ENCODE measurements around the gene TMEM169.

TMEM169 gene, protein sequence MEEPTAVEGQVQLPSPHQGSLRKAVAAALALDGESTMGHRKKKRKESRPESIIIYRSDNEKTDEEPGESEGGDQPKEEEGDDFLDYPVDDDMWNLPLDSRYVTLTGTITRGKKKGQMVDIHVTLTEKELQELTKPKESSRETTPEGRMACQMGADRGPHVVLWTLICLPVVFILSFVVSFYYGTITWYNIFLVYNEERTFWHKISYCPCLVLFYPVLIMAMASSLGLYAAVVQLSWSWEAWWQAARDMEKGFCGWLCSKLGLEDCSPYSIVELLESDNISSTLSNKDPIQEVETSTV

DNA sequence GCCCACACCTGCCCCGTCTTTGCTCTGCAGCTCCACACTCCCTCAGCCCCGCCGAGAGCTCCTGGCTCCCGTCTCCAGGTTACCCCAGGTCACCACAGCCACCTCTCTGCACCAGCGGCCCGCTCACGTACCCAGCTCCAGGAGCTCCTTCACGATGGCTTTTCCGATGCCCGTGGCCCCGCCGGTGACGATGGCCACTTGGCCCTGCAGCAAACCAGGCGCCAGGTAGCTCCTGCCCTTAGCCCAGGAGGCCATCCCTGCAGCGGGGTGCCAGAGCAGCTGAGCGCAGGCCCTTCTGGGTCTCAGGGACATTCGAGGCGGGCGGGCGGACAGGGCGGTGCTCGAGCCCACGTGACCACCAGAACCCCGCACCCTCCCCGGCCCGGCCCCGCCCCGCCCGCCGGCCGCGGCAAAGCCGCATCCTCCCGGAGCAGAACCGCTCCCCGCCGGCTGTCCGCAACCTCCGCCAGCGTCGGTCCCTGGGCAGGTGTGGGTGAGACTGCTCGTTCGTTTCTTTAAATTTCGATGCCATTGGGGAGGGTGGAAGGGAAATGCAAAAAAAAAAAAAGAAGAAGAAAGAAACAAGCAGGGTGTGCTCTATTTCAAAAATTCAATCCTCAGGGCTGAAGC is at the start of gene TMEM169, which contains the start of gene PECR:
Gene TMEM169, plus strand, starts transcription at position 433 of the 630 bp plus-strand sequence. CDS start 14,045 bp downstream, outside the sequence.
Gene PECR, minus strand, starts transcription at position 323 of the 630 bp plus-strand sequence. Its CDS starts 68 bp downstream, at position 255.
- TF ChIP-seq, protein P1, sequence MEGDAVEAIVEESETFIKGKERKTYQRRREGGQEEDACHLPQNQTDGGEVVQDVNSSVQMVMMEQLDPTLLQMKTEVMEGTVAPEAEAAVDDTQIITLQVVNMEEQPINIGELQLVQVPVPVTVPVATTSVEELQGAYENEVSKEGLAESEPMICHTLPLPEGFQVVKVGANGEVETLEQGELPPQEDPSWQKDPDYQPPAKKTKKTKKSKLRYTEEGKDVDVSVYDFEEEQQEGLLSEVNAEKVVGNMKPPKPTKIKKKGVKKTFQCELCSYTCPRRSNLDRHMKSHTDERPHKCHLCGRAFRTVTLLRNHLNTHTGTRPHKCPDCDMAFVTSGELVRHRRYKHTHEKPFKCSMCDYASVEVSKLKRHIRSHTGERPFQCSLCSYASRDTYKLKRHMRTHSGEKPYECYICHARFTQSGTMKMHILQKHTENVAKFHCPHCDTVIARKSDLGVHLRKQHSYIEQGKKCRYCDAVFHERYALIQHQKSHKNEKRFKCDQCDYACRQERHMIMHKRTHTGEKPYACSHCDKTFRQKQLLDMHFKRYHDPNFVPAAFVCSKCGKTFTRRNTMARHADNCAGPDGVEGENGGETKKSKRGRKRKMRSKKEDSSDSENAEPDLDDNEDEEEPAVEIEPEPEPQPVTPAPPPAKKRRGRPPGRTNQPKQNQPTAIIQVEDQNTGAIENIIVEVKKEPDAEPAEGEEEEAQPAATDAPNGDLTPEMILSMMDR (IDR thresholded peaks at IDR 0.05; ENCODE audit: control insufficient read depth, insufficient read depth, low read depth, low read length, missing control alignments) = no peak
- DNase-seq (ENCODE audit: low read depth) = no peak
- H3K4me3 ChIP-seq (ENCODE audit: control insufficient read depth, low read depth, low read length) = peak within 1 kb of the TSS; percentile 90

DNA sequence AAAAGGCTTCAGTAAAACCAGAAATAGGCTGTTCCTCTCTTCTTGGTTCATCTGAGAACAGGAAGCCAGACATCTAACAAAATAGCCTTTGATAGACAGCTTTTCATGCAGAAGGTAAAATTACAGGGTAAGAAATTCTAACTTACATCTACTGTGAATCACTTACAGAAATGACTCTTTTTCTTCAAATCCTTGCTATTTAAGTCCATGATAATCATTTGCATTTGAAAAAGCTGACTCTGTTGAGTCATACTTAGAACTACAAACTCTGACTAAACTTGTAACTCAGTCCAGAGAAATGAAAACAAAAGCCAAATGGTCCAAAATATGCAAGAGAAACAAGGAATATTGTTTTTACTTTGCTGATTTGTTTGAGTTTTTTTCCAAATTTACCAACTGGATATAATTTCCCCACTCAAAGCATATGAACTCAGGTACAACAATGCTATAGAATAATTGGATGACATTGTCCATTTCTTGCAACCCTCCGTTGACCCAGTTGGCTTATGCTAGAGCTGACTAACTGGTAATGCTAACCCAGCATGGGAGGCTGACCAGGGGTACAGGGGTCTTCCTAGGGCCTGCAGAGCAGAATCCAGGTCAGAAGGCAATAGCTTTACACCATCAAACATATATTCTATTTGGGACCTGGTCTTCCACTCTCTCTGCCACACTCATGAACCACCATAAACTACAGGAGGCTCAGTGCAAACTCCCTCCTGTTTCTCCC is 49.6 kb upstream of the TMEM169 start:
- DNase-seq (ENCODE audit: low read depth) = peak; percentile 65
- TF ChIP-seq, protein P1 (IDR thresholded peaks at IDR 0.05; ENCODE audit: control insufficient read depth, insufficient read depth, low read depth, low read length, missing control alignments) = no peak
- H3K4me3 ChIP-seq (ENCODE audit: control insufficient read depth, low read depth, low read length) = no peak overlapping the region

DNA sequence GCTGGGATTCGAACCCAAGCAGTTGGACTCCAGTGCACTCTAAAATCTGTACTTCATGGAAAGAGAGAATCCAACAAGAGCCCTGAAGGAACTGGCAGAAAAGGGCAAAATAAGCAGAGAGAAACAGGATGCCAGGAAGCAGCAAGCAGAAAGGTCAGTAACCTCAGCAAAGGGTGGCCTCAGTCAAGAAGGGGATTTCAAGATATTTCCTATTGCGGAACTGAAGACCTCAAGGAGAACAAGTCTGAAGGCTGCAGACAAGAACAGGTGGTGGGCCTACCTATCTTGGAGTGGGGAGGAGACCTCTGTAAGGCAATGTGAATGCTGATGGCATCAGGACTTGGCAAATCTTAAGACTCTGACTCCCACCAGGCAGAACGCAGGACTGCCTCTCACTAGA is 48.3 kb upstream of the TMEM169 start:
- DNase-seq (ENCODE audit: low read depth) = no peak
- no peak overlapping the region for H3K4me3 ChIP-seq (ENCODE audit: control insufficient read depth, low read depth, low read length)
- TF ChIP-seq, protein P1 (IDR thresholded peaks at IDR 0.05; ENCODE audit: control insufficient read depth, insufficient read depth, low read depth, low read length, missing control alignments) = no peak

DNA sequence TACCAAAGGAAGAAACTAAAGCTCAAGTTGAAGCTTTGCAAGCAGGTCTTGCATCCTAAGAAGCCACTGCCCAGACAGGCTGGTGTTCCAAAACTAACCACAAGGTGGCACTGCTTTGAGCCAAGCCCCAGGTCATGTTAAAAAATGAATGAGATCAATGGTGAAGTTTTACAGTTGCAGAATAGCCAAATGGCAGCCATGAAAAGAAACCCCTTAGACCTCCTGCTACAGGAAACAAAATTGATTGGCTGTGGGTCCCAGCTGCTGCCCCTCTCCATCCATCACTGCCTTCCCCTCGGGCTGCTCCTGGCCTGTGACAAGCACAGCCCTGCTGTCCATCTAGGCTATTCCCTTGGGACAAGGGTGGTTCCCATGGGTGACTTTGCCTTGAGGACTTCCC is 47.7 kb upstream of the TMEM169 start:
- no peak overlapping the region for H3K4me3 ChIP-seq (ENCODE audit: control insufficient read depth, low read depth, low read length)
- peak; percentile 42 for DNase-seq (ENCODE audit: low read depth)
- TF ChIP-seq, protein P1 (IDR thresholded peaks at IDR 0.05; ENCODE audit: control insufficient read depth, insufficient read depth, low read depth, low read length, missing control alignments) = peak; percentile 87

DNA sequence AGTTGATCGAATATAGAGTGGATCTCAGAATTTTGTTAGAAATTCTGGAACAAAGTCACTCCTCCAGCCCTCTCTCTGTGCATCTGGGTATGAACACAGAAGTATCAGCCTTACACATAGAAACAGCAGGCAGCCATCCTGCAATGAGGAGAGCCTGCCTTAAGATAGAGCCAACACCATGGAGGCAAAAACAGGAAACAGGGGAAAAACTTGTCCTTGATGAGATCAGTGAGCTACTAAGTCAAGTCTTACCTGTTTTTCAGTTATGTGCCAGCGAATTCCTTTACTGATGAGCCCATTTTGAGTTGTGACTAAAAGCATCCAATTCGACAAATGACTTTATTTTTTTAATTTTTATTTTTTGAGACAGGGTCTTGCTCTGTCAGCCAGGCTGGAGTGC is 41.8 kb upstream of the TMEM169 start:
- DNase-seq (ENCODE audit: low read depth) = no peak
- no peak overlapping the region for H3K4me3 ChIP-seq (ENCODE audit: control insufficient read depth, low read depth, low read length)
- TF ChIP-seq, protein P1 (IDR thresholded peaks at IDR 0.05; ENCODE audit: control insufficient read depth, insufficient read depth, low read depth, low read length, missing control alignments) = no peak

DNA sequence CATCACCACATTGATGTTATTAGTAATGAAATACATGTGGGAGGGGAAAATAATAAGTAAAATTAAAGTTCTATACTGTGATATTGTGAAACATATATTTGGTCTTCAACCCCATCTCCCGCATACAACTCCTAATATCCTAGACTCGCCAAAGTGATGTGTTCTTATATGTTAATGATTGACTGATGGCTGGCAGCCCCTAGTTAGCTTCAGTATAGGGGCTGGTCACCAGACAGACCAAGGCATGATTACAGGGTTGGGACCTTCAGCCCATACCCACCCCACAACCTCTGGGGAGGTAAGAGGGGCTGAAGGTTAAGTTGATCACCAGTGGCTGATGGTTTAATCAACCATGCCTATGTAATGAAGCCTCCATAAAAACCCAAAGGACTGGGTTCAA is 40.3 kb upstream of the TMEM169 start:
- TF ChIP-seq, protein P1 (IDR thresholded peaks at IDR 0.05; ENCODE audit: control insufficient read depth, insufficient read depth, low read depth, low read length, missing control alignments) = no peak

More for the DNA sequence above, 40.3 kb upstream of the TMEM169 start:
- DNase-seq (ENCODE audit: low read depth) = no peak
- no peak overlapping the region for H3K4me3 ChIP-seq (ENCODE audit: control insufficient read depth, low read depth, low read length)

All from AG09309 (cell line).